Left renal pelvis (tissue), 4 donors: Measurements from ENCODE around the gene CFAP92. TPM values are rescaled to one million over a fixed set of nuclear protein-coding genes. Genes with fewer than 3 reads are reported as not detected.
A peak's percentile ranks its signal among the peaks of the same experiment; 100 is the strongest.

Experiments used
- DNase-seq, 4 donors: peaks; one replicate each; pipeline ENCODE4 v3.0.0-alpha.2; 2013; ENCODE audit warnings: low read depth in 4 of 4, low spot score in 3 of 4
- polyA plus RNA-seq, 4 donors: library from polyadenylated mRNA; unstranded; fragments of 120-200 nt; gene quantifications; one replicate each; pipeline ENCODE4 v1.2.1, GENCODE V29; 2013; ENCODE audit not compliant: insufficient read length in 4 of 4

Gene CFAP92
- polyA plus RNA-seq, 4 donors = 0.56 to 1.7 (median 1.5) TPM

DNA sequence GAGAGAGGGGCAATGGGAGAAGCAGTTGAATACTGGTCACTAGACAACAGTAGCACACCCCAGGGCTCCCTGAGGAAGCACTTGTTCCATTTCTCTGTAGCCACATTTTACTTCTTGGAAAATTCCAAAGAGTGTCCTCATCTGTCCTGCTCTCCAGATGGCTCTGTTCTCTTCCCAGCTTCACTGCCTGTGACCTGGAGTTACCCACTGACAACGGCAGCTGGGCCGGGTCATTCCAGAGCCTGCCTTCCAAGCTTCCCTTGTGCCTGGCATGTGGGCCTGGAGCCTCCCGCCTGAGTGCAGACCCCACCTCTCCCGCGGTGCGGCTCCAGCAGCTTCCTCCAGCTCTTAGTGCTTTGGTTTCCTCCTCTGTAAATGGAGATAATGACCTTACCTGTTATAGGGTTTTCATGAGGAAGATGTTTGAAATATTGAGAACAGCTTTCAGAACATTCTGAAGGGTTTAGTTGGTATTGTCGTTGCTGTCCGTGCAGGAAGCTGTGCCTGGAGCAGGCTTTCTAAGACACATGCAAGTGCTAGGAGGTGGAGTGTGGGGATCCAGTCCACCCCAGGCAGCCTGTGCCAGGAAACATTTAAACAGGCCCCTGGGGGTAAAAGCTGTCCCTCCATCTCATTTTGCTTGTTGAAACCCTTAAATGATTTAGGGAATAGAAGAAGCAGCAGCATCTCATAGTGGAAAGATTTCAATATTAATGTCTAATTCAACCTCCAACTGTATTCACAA is 32.0 kb upstream of the CFAP92 start:
- DNase-seq = no peak

GRCh38 chr3:129025108-129025507 is 31.2 kb upstream of the CFAP92 start:
- no peak for DNase-seq

GRCh38 chr3:129023909-129024308 is 30.0 kb upstream of the CFAP92 start:
- no peak for DNase-seq

- DNase-seq = no peak
These were observed 29.1 kb upstream of the CFAP92 start for GRCh38 chr3:129023008-129023358.

- DNase-seq = peak in 3 of 4 donors; percentile 54 to 73 (median 61)
These were observed 28.5 kb upstream of the CFAP92 start for GRCh38 chr3:129022114-129023007.

- DNase-seq = no peak
These were observed 27.3 kb upstream of the CFAP92 start for GRCh38 chr3:129021140-129021551.

DNA sequence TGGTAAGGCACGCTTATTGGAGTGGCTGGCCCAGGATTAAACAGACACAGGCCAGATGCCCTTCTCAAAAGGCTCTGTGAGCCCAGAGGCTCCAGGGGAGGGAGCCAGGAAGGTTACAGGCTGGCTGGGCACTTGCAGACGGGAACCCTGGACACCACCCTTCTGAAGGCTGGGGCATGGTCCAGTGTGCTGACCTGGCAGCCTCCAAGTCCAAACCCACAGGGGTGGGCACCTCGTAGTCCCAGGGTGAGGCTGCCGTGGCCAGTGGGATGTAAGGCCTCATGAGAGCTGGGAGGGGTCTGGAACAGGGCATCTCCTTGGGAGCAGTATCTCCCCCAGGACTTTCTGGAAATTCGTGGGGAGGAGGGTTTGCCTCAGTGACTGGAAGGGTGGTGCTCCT is 26.8 kb upstream of the CFAP92 start:
- no peak for DNase-seq

DNA sequence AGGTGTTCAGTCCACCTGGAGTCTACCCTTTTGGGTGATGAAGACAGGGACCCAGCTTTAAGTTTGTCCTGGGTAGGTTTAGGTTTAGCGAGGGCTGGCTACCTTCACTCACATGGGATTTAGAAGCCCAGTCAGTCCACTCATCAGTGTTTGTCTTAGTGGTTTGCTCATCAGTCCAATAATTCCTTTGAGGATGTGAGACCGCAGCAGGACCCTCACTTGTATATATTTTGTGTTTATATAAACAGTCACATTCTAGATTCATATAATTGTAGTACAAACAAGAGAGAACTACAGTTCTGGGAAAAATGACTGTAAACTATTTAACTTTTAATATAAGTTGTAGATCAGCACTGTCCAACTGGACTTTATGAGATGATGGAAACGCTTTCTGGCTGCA is 25.4 kb upstream of the CFAP92 start:
- DNase-seq = no peak

- no peak for DNase-seq
These were observed 24.9 kb upstream of the CFAP92 start for GRCh38 chr3:129018751-129019150.

DNA sequence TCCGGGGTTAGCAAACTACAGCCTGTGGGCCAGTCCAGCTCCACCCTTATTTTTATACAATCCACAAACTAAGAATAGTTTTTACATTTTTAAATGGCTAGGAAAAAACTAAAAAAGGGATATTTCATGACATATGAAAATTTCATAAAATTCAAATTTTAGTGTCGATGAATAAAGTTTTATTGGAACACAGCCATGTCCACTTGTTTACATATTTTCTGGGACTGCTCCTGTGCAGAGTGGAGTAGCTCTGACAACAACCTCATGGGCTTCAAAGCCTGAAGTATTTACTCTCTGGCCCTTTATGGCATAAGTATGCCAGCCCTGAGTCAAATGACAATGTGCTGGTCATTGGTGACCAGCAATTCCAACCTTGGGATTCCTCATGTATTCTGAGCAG is 24.4 kb upstream of the CFAP92 start:
- DNase-seq = no peak

- DNase-seq = no peak
These were observed 23.6 kb upstream of the CFAP92 start for GRCh38 chr3:129017484-129017899.

GRCh38 chr3:129016720-129017483 is 23.0 kb upstream of the CFAP92 start:
- no peak for DNase-seq

DNA sequence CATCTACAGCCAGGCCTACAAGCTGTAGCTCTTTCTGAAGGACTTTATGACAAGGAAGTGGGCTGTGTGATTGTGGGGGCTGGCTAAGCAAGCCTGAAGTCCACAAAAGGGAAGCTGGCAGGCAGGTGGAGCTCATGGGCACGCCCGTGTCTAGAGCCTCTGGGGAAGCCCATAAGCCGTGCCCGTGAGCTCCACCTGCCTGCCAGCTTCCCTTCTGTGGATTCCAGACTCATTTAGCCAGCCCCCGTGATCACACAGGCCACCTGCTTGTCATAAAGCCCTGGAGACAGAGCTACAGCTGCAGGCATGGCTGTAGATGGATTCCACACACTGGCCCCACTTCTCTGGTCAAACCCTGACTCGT is 22.5 kb upstream of the CFAP92 start:
- no peak for DNase-seq

DNA sequence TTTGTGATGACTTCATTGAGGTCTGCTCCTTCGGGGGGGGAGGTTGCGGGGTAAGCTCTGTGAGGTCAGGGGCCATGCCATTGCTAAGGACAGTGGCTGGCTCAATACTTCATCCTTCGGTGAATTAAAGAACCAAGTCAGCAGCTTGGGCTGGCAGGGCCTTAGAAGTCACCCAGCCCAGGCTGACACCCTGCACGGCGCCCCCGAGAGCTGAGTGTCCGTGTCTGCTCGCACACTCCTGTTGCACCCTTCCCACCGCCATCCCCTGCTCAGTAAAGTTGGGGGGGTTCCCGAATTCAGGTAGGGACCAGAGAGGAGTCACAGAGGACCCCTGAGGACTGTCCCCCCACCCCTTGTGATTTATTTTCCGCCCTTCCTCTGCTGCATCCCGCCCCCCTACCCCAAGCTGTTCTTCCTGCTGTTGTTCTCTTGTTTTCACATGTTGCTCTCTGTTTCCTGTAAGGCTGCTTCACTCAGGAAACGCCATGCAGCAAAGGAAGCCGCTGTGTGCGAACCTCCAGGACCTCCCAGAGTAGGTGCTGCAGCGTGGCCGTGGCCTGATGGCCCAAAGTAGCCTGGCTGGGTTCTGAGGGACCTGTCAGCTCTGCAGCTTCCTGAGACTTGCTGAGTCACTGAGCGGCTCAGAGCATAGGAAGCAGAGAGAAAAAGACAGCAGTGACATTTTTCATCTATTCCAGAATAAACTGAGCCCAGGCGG is 21.7 kb upstream of the CFAP92 start:
- DNase-seq = no peak

- DNase-seq = no peak
These were observed 21.0 kb upstream of the CFAP92 start for GRCh38 chr3:129014793-129015345.

- DNase-seq = no peak
These were observed 20.3 kb upstream of the CFAP92 start for GRCh38 chr3:129014148-129014547.

- DNase-seq = no peak
These were observed 19.6 kb upstream of the CFAP92 start for GRCh38 chr3:129013491-129013891.

DNA sequence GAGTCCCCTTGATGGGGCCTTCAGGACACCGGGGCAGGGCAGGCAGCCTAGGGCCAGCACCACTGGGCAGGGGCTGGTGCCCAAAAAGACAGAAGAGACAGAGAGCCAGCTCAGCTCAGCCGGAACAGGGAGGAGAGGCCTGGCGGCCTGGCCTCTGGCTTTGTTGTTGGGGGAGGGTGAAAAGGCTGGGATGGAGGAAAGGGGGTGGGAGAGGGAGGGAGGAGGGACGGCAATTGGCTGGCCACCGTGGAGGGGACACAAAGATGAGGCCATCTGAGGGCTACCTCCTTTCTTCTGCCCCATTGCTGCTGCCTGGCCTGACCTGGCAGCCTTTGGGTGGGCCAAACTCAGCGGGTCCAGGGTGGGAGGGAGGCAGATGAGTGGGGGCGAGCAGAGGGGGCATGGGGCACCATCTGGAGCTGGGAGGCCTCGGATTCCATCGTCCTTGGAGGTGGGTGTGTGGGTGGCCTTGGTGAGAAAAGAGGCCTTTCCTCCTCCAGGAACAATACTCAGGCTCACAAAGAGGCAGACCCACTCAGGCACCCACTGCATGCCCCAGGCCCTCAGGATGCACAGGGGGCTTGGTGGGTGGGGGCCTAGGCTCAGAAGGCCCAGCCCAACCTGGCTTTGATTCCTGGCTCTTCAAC is 16.6 kb upstream of the CFAP92 start:
- no peak for DNase-seq

- DNase-seq = no peak
These were observed 15.4 kb upstream of the CFAP92 start for GRCh38 chr3:129009266-129009665.

- no peak for DNase-seq
These were observed 13.9 kb upstream of the CFAP92 start for GRCh38 chr3:129007792-129008191.
